Pancreas (tissue), 10 donors: ENCODE data around the gene NPM1. TPM values are rescaled to one million over a fixed set of nuclear protein-coding genes. Genes with fewer than 3 reads are reported as not detected.

Experiments used
- ATAC-seq, 4 donors: fragments of 200-7000 bp; cut with Tn5 transposase; one replicate each; pipeline versions ENCODE4 v1.8.0 to v1.9.1; 2020; ENCODE audit warnings: mild to moderate bottlenecking in 4 of 4, moderate library complexity in 4 of 4
- DNase-seq, 6 donors: peaks; one replicate each; pipeline ENCODE4 v3.0.0-alpha.2; 2020
- FAIRE-seq: peaks from 2 replicates; lab custom pipeline; 2012; peaks lifted over from hg19 to GRCh38; lab: Jason Lieb, UNC
- H3K27ac ChIP-seq, 4 donors: fragments of 200-600 bp; sonication (generic); 1 replicate in 3 of 4; 2 replicates in 1 of 4; pipeline versions ENCODE4 v1.5.0 to v1.8.0; 2020
- H3K27me3 ChIP-seq, 4 donors: fragments of 200-600 bp; one replicate each; pipeline ENCODE4 v1.8.0; 2021
- H3K36me3 ChIP-seq, 3 donors: fragments of 200-600 bp; sonication (generic) in 1 of 3; one replicate each; pipeline versions ENCODE4 v1.5.0 to v1.8.0; 2020 to 2021
- H3K4me1 ChIP-seq, 3 donors: fragments of 200-600 bp; one replicate each; pipeline ENCODE4 v1.8.0; 2021
- H3K4me3 ChIP-seq, 4 donors: fragments of 200-600 bp; sonication (generic) in 2 of 4; one replicate each; pipeline versions ENCODE4 v1.5.0 to v1.8.0; 2020 to 2021
- H3K9me3 ChIP-seq, 4 donors: fragments of 200-600 bp; one replicate each; pipeline ENCODE4 v1.8.0; 2021
- CTCF ChIP-seq, 4 donors: fragments of 200-600 bp; sonication (generic) in 3 of 4; IDR thresholded peaks; one replicate each; pipeline versions ENCODE4 v1.5.0 to v1.8.0; 2021; ENCODE audit warnings: antibody characterized with exemption in 4 of 4
- WGBS, 2 donors: extraction: QIAGEN DNeasy Blood & Tissue Kit; methylation state at CpG; one replicate each; pipeline ENCODE4 v1.1.7; 2013; 5-methylcytosine and 5-hydroxymethylcytosine counted together
- intact Hi-C, 3 donors: fragments of 100-400 bp; cut with DNase I; formaldehyde crosslinking; loops; one replicate each; pipeline versions ENCODE4 v1.11.1 to v1.14.2; 2022
- polyA plus RNA-seq, 2 donors: library from polyadenylated mRNA; stranded (reverse); fragments of 200-250 nt; gene quantifications; one replicate each; pipeline ENCODE4 v1.2.3, GENCODE V29; 2013
- total RNA-seq, 6 donors: library from RNA; stranded (reverse); fragmentation: NEBNext Ultra II Directional in 4 of 6; extraction: Animal tissue kit (Norgen Biotek cat#: 25700) in 4 of 6; gene quantifications; one replicate each; pipeline versions ENCODE4 v1.2.1 to v1.2.4, GENCODE V29; 2021 to 2023
- donor health status: healthy with polysubstance abuse.
- donor health status: DM: no; HTN: no; CAD: no; lungs with moderate emphysema.
- donor health status: DM: no; HTN: no; CAD: no.
- donor health status: control.
- donor health status: control.
- donor health status: Bipolar disorder and iron deficiency.
- donor health status: DM: yes; HTN: yes; CAD: no.
- donor health status: DM: no; HTN: no; CAD: no.
- donor health status: DM: no; HTN: no; CAD: no.
- donor health status: DM: yes; HTN: yes; CAD: no.

The NPM1 gene
- total and polyA plus RNA-seq, 8 donors: 412 to 942 (median 682) TPM

- WGBS, 2 donors: 83 to 86% methylated on average over 11 of the region's 11 CpGs
- no peak overlapping the region for H3K4me3 ChIP-seq
- FAIRE-seq (no peak), ATAC-seq (no peak), DNase-seq (no peak)
- H3K4me1 ChIP-seq: no peaks in the 10 kb centered on the region
- no peaks in the 10 kb centered on the region for H3K9me3 ChIP-seq
- no peak for TF ChIP-seq CTCF (IDR thresholded peaks at IDR 0.05)
- no peaks in the 10 kb centered on the region for H3K36me3 ChIP-seq
- H3K27me3 ChIP-seq: no peaks in the 10 kb centered on the region
- intact Hi-C loops: no loop called here
- H3K27ac ChIP-seq: no peak overlapping the region
Observed at GRCh38 chr5:171453056-171453725, 65.5 kb downstream of the NPM1 start.

GRCh38 chr5:171453988-171454387 lies 66.3 kb downstream of the NPM1 start:
- no peaks in the 10 kb centered on the region for H3K36me3 ChIP-seq
- intact Hi-C loops: no loop called here
- no peak for TF ChIP-seq CTCF (IDR thresholded peaks at IDR 0.05)
- no peaks in the 10 kb centered on the region for H3K27me3 ChIP-seq
- FAIRE-seq (no peak), ATAC-seq (no peak), DNase-seq (no peak)
- no peaks in the 10 kb centered on the region for H3K9me3 ChIP-seq
- no peaks in the 10 kb centered on the region for H3K4me1 ChIP-seq
- H3K27ac ChIP-seq: no peak overlapping the region
- no peak overlapping the region for H3K4me3 ChIP-seq
- WGBS, 2 donors: 91 to 93% methylated on average over 2 of the region's 2 CpGs

- no peak for DNase-seq
- H3K4me3 ChIP-seq: no peak overlapping the region
- 77 to 78% methylated on average over 10 of the region's 10 CpGs for WGBS, 2 donors
- ATAC-seq: no peak
- no peaks in the 10 kb centered on the region for H3K27me3 ChIP-seq
- H3K27ac ChIP-seq: no peak overlapping the region
- no peak for FAIRE-seq
- intact Hi-C loops: no loop called here
- no peaks in the 10 kb centered on the region for H3K4me1 ChIP-seq
- H3K36me3 ChIP-seq: no peaks in the 10 kb centered on the region
- no peak for TF ChIP-seq CTCF (IDR thresholded peaks at IDR 0.05)
- no peaks in the 10 kb centered on the region for H3K9me3 ChIP-seq
Observed at GRCh38 chr5:171454549-171454948, 66.9 kb downstream of the NPM1 start.

GRCh38 chr5:171455522-171455921 lies 67.9 kb downstream of the NPM1 start:
- DNase-seq (no peak), ATAC-seq (no peak), FAIRE-seq (no peak)
- Histone ChIP-seq H3K9me3 (no peaks in the 10 kb centered on the region), H3K27ac (no peak overlapping the region), H3K36me3 (no peaks in the 10 kb centered on the region), H3K4me1 (no peaks in the 10 kb centered on the region), H3K27me3 (no peaks in the 10 kb centered on the region), H3K4me3 (no peak overlapping the region)
- WGBS, 2 donors: 60 to 76% methylated on average over 2 of the region's 2 CpGs
- TF ChIP-seq CTCF (IDR thresholded peaks at IDR 0.05): no peak
- intact Hi-C loops: no loop called here

GRCh38 chr5:171457208-171457981 lies 69.7 kb downstream of the NPM1 start:
- Histone ChIP-seq H3K9me3 (no peaks in the 10 kb centered on the region), H3K27me3 (no peaks in the 10 kb centered on the region), H3K27ac (no peak overlapping the region), H3K36me3 (no peaks in the 10 kb centered on the region), H3K4me3 (no peak overlapping the region), H3K4me1 (no peaks in the 10 kb centered on the region)
- WGBS, 2 donors: 88 to 92% methylated on average over 25 of the region's 25 CpGs
- intact Hi-C loops: no loop called here
- FAIRE-seq (no peak), DNase-seq (no peak), ATAC-seq (no peak)
- no peak for TF ChIP-seq CTCF (IDR thresholded peaks at IDR 0.05)
